C1 segment of cervical spinal cord (tissue), 14 donors: ENCODE data around the gene EVI5.
"Not testable (repeated sequence)": the region's sequence is repeated elsewhere in the genome, so short reads cannot be mapped to it uniquely, and the experiment has no call there.

Experiments
- DNase-seq, 14 donors: peaks; one replicate each; lab custom pipeline; 2025; lab: John Stamatoyannopoulos, UW

Gene EVI5

DNA sequence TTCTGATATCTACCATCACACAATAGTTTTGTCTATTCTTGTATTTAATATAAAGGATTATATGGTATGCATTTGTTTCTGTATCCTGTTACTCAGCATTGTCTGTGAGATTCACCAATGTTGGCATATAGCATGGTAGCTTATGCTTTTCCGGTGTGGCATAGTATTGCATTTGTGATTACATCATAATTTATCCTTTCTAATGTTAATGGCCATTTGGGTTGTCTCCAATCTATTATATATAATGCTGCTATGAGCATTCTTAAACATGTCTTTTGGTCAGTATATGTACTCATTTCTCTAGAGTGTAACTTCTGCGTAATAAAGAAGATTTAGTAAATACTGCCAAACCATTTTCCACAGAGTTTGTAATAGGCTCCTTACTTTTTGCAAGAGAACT is 257.2 kb downstream of the EVI5 start:
- DNase-seq = no peak

DNA sequence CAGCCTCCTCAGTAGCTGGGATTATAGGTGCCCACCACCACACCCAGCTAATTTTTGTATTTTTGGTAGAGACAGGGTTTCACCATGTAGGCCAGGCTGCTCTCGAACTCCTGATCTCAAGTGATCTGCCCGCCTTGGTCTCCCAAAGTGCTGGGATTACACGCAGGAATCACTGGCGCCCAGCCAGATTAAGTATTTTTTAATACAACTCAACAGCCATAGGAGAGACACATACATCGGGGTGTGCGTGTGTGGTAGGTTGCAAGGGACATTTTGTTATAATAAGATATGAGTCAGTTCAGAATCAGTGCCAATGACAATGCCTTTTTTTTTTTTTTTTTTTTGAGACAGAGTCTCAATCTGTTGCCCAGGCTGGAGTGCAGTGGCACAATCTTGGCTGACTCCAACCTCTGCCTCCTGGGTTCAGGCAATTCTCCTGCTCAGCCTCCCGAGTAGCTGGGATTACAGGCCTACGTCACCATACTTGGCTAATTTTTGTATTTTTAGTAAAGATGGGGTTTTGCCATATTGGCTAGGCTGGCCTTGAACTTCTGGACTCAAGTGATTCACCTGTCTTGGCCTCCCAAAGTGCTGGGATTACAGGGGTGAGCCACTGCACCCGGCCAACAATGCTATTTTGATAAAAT is 259.8 kb downstream of the EVI5 start:
- DNase-seq = not testable (repeated sequence)

DNA sequence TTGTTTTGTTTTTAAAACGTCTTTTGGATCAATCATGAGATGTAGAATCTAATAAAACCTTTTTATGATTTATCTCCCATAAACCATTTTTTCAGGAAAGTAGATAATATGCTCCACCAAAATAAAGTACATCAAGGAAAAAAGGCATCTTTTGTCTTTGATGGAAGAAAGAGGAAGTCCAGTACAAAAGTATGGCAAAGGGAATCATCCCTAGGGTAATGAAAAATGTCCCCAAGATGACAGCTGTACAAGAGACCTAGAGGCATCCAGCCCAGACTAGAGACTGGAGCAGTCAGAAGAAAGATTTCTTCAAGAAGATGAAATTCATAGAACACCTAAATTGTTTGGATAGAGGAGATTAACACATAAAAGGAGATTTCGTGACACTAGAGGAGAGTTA is 265.9 kb downstream of the EVI5 start:
- DNase-seq = no peak

DNA sequence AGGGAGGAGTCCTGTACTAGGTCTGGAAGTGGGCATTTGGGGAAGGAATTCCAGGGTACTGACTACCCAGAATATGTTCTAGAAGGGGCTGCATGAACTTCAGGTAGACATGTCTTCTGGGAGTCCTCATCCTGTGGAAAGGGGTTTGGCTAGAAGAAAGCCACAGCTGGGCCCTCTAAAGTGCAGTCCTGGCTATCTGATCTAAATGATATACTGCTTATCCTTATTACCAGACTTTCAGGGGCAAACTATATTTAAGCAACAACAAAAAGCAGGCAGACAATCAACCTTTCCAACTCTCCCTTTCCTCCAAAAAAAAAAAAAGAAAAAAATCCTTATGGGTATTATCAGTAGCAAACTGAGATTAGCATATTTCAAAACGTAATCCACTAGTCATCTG is 268.3 kb downstream of the EVI5 start:
- DNase-seq = no peak

DNA sequence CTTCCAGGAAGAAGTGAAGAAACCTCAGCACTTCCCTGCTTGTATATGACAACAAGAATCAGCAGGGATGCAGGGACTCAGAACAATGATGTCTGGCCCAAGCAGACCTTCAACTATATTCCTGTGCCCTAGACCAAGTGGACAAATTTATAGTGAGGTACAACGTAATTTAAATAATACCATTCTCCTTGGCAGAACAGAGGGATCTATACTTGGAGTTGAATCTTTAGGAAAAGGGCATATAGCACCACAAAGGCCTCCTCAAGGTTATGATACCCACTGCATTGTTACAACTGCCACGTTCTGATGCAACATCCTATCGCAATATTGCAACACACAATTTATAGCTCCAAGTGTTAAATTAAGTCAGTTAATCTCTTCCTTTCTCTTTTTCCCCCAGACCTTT is 269.1 kb downstream of the EVI5 start:
- no peak for DNase-seq

DNA sequence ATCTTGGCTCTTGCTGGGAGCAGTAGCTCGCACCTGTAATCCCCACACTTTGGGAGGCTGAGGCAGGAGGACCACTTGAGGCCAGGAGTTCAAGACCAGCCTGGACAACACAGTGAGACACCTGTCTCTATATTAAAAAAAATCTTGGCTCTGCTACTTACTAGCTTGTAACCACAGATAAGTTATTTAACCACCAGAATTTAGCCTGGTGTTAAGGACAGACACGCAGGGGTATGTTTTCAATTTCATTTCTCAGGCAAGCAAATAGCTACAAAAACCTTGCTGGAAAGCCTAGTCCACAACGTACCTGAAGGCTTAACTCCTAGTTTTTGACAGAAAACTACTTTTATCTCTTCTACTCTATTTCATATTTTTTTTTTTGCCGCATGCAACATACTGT is 273.4 kb downstream of the EVI5 start:
- DNase-seq = no peak

DNA sequence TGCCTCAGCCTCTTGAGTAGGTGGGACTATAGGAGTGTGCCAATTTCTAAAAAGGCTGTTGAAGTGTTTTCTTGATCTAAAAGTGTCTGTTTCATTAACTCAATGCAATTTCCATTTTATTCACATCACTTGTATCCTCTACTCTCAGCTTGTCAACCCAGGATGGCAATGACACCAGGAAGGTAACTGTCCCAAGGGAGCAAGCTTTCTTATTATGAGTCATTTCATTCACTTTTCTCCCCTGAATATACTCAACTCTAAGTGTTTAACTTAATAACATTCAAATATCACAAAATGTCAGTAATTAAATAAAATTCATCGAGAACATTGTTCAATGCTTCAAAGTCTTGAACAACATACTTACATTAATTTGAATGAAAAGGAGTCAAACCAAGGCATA is 275.3 kb downstream of the EVI5 start:
- DNase-seq = no peak

DNA sequence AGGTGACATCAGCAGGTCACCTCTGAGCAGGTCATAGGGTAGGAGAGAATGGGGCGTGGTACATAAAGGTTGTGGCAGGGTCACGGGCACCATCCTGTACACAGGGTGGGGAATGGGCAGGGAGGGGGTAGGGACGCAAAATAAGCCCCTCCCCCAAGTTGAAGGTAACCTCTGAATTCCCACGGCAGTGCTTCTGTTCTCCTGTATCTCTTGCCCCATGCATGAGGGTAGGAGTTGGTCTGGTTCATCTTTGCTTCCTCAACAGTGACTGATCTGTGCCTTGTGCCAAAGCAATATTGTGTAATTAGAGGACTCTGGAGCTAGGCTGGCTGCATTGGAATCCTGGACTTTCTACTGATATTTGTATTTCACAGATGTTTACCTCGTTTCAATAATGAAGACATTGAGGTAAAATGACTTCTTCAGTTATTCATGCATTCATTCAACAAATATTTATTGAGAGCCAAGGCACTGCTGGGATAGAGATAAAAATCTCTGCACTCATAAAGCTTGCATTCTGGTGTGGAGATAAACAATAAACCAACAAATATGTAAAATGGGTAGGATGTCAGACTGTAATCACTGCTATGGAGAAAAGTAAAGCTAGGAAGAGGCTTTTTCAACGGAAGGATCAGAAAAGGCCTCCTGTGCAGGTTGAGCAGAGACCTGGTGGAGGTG is 279.8 kb downstream of the EVI5 start:
- no peak for DNase-seq

DNA sequence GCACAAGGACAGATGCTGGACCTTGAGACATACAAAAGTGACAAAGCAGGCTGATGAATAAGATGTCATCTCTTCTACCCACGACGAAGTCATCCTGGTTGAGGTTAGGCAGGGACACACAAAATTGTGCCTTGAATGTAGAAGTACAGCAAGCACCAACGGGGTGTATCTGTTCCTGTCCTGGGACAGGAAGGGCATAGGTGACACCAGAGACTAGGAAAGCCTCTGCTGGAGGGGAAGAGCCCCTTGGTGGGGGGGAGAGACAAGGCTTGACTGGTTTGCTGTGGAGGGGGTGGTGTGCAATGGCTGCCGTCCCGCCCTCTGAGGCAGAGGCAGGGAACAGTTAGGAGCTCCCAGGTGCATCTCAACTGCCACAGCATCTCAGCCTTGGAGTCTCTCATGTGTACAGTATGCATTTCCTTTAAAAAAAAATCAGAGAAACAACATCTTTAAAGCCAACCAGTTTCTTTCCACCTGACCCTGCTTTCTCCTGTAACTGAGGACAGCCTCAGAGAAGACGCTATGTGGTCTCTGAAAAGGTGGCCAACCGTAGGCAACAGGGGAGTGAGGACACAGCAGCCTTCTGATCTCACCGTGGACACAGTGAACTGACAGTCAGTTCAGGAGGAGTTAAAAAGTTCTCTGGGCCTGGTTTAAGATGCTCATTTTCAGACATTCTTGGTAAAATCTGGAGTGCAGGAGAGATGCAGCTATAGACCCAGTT is 280.5 kb downstream of the EVI5 start:
- no peak for DNase-seq

DNA sequence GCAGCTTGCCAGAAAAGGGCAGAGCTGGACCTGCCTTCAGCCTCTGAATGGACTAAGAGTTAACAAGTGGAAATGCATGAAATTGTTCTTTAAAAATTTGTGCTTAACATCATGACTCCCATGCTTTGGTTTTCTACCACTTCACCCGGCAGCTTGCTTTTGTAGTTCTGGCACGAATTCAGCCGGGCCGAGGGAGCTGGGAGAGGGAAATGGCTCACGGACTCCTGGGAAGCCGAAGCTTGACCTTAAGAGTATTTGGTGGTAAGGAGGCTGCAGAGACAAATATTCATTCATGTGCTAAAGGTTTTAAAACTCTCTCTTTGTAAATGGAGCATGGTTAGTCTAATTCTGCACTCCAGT is 281.0 kb downstream of the EVI5 start:
- DNase-seq = no peak

DNA sequence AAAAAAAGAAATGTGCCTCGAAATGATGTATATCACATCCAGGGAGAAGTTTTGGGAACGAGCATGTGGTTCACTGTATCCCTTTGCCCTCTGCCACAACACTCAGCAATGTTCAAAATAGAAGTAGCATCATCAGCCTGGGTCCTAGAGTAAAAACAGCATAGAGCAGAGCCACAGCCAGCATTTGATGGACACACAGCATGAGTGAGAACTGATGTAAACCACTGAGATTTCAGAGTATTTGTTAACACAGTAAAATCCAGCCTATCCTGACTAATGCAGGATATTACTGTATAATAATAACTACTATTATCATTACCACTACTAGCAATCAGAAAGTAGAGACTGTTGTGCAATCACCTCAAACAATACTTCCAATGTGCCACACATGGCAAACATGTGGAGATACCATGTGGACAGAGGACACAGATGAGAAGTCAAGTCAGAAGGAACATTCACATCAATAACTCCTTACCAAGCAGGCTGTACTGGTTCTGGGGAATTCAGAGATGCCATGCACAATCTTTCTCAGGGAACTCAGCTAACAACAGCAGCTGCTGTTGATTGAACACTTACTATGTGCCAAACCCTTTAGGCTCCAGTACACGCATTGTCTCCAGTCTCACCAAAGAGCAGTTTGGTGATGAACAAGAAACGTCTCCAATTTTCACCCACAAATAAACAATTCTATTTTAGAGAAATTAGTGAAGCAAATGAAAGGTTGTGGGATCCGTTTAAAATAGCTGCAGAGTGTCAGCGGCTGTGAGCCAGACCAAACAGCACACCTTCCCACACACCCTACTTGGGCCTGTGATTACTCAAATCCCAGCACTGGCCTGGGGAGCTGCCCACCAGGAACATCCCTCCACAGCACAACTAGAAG is 281.6 kb downstream of the EVI5 start:
- DNase-seq = no peak

DNA sequence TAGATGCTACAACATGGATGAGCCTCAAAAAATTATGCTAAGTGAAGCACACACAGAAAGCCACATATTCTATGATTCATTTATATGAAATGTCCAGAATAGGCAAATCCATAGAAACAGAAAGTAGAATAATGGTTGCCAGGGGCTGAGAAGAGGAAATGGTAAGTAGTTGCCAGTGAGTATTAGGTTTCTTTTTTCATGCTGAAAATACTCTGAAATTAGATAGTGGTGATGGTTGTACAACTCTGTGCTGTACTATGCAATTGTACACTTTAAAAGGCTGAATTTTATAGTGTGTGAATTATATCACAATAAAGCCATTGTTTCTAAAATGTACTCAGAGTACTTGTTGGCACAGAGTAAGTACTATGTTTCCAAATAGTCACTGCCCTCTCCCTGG is 282.7 kb downstream of the EVI5 start:
- DNase-seq = no peak

DNA sequence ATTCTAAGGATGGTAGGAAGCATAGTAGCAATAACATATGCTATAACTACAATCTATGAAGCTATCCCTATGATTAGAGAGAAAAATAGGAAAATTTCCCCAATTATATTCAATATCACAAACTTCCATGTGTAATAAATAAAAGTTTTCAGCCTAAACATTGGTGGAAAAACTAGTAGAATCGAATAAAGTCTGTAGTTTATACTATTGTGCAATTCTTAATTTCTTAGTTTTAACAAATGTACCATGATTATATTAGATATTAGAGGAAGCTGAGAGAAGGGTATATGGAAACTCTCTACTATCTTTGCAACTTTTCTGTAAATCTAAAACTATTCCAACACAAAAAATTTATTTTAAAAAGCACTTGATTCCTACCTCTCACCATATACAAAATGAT is 284.4 kb downstream of the EVI5 start:
- no peak for DNase-seq

DNA sequence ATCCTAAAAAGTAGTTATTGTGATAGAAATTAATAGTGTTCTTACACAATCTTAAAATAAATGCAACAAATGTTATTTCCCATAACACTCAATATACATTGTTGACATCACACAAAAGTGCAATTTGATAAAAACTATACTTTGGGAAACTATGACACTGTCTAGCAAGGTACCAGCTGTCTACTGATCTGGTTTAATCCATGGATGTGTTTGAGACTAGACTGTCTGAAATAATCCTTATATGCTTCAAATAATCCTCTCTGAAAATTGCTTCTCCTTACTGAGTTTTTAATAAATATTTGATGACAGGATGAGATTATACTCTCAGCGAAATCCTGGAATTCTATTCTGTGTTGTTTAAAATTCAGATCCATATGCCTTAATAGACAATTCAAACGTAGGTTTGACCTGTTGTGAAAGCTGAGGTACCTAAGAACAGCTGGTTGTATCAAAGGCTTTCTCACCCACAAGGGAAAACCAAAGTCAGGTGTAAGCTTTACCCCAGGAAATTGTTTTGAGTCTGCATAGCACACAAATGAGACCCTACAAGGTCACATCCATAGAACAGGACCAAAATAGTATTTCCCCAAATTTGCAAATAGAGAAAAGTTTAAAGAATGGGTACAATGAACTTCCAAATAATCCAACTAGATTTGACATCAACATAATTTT is 289.4 kb downstream of the EVI5 start:
- DNase-seq = no peak

DNA sequence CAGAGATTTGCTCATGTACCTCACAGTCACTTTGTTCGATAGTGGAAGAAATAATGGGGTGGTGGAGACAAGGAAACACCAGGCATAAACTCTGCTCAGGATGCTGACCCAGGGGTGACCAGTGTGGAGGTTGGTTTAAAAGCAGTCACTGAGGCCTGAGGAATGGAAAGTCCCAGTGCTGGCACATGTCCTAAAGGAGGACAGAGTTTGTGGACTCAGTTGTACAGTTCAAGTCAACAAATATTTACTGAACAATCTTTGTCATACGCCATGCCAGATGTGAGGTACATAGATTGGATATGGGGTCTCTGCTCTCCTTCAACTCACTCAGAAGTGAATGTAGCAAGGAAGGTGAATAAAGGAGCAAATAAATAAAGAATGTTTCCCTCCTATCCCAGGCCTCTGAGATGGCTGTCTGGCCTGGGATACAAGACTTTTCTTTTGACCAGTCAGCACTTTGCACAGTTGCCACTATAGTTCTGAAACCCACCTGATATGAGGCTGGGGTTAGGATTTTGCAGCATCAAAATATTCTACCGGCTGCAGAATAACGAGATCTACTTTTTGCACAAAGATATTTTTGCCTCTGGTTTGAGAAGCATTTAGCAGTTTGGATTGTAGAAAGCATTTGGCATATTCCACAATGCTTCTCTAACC is 290.3 kb downstream of the EVI5 start:
- no peak for DNase-seq

DNA sequence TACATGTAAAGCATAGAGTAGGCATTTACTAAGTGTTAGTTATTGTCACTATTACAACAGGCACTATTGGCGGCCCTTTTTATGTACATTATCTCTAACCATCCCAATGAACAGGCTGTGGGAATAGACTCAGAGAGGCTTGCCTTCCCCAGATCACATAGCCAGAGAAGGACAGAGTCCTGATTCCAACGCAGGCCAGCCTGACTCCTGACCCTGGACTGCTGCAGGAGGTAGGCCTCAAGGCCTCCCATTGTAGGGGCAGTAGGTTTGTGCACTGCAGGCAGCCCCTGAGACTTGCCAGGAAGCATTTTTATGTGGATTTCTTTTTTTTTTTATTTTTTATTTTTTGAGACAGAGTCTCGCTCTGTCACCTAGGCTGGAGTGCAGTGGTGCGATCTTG is 291.8 kb downstream of the EVI5 start:
- DNase-seq = no peak

DNA sequence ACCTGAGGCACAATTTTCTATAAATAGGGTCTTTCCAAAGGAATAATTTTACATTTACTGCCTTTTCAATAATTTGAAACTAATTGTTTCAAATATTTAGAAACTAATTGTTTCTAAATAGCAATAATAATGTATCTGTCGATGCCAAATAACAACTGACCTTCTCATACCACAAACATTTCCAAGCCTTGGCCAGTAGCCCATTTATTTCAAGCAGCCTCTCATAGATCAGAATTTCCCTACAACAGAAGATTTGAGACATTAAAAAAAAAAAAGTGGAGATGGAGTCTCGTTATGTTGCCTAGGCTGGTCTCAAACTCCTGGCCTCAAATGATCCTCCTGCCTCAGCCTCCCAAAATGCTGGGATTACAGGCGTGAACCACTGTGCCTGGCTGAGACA is 296.1 kb downstream of the EVI5 start:
- DNase-seq = no peak

DNA sequence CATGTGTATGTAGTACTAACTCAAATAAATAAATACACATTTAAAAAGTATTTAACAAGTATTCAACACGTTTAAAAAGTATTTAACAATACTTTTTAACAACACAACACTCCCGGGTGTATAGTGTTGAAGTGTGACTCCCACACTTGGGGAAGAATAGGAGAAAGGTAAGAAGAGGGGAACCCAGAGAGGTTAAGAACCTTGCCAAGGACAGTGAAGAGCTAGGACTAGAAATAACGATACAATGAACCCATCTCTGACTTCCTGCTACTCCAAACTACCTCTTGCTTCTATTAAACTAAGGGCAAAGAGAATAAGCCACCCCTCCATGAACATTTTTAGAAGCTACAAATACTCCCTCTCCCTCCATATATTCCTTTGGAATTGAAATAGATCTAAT is 296.5 kb downstream of the EVI5 start:
- no peak for DNase-seq

DNA sequence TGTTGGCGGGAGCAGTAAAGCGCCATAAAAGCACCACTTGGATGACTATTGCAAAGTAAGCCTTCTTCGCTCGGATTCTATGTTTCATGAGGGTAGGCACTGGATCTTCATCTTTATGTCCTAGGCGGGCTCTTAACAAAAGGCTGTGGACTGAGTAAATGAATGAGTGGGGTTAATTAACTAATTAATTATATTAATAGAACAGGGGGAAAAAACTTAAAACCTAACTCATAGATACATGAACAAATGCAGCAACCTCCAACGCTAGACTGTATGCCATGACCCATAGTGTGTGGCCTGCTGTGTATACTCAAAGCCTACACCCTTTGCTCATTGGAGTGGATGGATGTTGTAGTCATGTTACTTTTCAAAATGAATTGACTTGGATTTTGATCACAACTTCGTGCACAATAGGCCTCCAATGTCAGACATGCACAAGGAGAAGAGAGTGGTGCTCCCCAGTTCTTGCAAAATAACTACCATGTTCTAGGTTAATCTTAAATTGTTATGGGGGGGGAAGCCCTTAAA is 297.8 kb downstream of the EVI5 start:
- no peak for DNase-seq

DNA sequence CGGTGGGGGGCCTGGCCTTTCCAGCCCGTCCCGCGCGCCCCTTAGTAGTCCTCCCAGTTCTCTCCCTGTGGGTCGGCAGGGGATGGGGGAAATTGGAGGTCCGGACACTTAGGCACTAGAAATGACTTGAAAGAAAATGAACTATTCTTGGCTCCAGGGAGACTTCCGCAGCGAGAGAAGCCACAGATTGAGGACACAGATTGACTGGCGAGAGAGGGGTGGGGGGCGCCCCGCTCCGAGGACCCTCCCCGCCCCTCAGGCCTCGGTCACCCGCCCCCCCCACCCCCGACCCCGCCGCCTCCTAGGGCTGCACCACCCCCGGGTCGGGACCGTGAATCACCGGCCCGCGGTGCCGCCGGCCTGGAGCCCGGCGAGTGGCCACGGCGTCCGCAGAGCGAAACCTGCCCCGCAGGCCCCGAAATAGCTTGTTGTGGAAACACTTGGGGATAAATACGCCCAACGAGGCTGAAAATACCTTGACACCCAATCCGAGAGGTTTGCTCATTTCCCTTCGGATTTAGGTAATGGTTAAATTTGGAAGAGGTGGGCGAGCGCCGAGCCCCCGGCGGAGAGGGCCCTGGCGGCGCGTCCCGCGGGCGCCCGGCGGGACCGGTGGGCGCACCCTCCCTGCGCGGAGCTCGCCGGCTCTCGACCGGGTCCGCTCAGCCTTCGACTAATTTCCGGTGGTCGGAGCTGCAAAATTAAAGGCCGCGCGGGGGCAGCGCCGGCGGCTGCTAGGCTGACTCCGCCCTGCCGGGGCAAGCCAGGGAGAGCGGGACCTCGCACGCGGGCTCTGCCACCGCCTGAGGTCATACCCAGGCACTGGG is 298.4 kb downstream of the EVI5 start, which contains the start of gene GFI1:
GFI1 (minus strand) TSS at position 675 of the 827 bp plus-strand sequence. CDS start 3,438 bp downstream, outside the sequence.
- no peak for DNase-seq
